ENCODE data around the gene SLC8A1. TPM values are rescaled to one million over a fixed set of nuclear protein-coding genes. Genes with fewer than 3 reads are reported as not detected.
A peak's percentile ranks its signal among the peaks of the same experiment; 100 is the strongest.

The SLC8A1 gene
- total RNA-seq, 1 donor from 2014 or later, result 34.8 TPM

GRCh38 chr2:40098786-40099470 is 353.0 kb downstream of the SLC8A1 start:
- Histone ChIP-seq H3K9me3 (ENCODE audit: insufficient read depth, low read depth, low read length) (no peaks in the 10 kb centered on the region), H3K4me2 (ENCODE audit: low read length) (no peak overlapping the region), H3K27me3 (ENCODE audit: insufficient read depth, low read length) (no peaks in the 10 kb centered on the region), H3K27ac (ENCODE audit: low read depth, low read length) (peak overlapping the region; percentile 91), H4K20me1 (ENCODE audit: insufficient read depth, low read length) (no peaks in the 10 kb centered on the region), H3K4me3 (ENCODE audit: insufficient read depth, low read depth, low read length) (no peak overlapping the region), H3K4me1 (ENCODE audit: insufficient read depth, low read length) (peaks cover 76% of the 10 kb centered on the region), H3K36me3 (ENCODE audit: insufficient read depth, low read length) (no peaks in the 10 kb centered on the region), H2AFZ (ENCODE audit: low read depth, low read length) (no peak overlapping the region), H3K9ac (ENCODE audit: low read length) (peak overlapping the region; percentile 30), H3K79me2 (ENCODE audit: insufficient read depth, low read length) (no peaks in the 10 kb centered on the region)
- Mint-ChIP-seq H3K4me1 (ENCODE audit: low read depth, unreplicated experiment) (peaks cover 73% of the 10 kb centered on the region), H3K27me3 (ENCODE audit: low read depth, unreplicated experiment) (no peaks in the 10 kb centered on the region), H3K9me3 (ENCODE audit: unreplicated experiment) (no peaks in the 10 kb centered on the region), H3K27ac (ENCODE audit: unreplicated experiment) (peak overlapping the region; percentile 59), H3K36me3 (ENCODE audit: low read depth, unreplicated experiment) (no peaks in the 10 kb centered on the region), H3K4me3 (ENCODE audit: unreplicated experiment) (no peak overlapping the region)
- DNase-seq (ENCODE audit: low read depth) (peak; percentile 80), FAIRE-seq (peak; percentile 54)
- TF ChIP-seq CTCF (IDR thresholded peaks at IDR 0.05; ENCODE audit: insufficient read depth, low read depth, low read length), result no peak
- no peak for TF ChIP-seq EZH2 (IDR thresholded peaks at IDR 0.05; ENCODE audit: insufficient read depth, low read length)

DNA sequence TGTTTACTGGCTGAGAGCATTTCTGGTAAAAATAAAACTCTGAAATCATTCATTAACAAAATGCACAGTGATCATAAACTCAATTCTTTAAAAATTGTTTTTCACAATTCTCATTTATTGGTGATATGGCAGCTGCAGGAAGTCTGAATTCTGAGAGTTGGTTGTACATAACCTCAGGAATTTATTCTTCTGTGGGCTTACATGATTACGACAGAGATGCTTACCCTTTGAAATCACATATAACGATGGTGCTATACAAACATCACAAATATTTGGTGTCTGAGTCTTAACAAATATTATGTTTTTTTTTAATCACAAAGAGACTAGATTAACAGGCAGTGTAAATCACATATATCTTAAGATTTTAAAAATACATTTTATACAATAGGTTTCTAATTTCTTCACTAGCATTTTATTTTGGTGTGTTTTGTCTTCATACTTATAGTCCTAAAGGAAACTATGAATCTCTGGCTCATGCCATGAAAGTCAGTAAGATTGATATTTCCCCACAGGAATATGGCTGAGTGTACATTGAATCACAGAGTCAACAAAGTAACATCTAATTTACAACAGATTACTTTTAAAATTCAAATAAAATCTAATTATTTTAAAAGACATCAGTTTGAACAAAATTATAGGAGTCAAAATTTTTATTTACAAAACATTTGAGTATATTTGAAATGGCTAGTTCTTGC is 354.1 kb downstream of the SLC8A1 start:
- DNase-seq (ENCODE audit: low read depth), result peak; percentile 91
- Histone ChIP-seq H3K36me3 (ENCODE audit: insufficient read depth, low read length) (no peaks in the 10 kb centered on the region), H3K4me2 (ENCODE audit: low read length) (peak overlapping the region; percentile 50), H3K4me1 (ENCODE audit: insufficient read depth, low read length) (peaks cover 68% of the 10 kb centered on the region), H4K20me1 (ENCODE audit: insufficient read depth, low read length) (no peaks in the 10 kb centered on the region), H3K9ac (ENCODE audit: low read length) (peak overlapping the region; percentile 46), H3K4me3 (ENCODE audit: insufficient read depth, low read depth, low read length) (no peak overlapping the region), H2AFZ (ENCODE audit: low read depth, low read length) (no peak overlapping the region), H3K9me3 (ENCODE audit: insufficient read depth, low read depth, low read length) (no peaks in the 10 kb centered on the region), H3K27me3 (ENCODE audit: insufficient read depth, low read length) (no peaks in the 10 kb centered on the region), H3K27ac (ENCODE audit: low read depth, low read length) (peak overlapping the region; percentile 91), H3K79me2 (ENCODE audit: insufficient read depth, low read length) (no peaks in the 10 kb centered on the region)
- Mint-ChIP-seq H3K27me3 (ENCODE audit: low read depth, unreplicated experiment) (no peaks in the 10 kb centered on the region), H3K27ac (ENCODE audit: unreplicated experiment) (peak overlapping the region; percentile 67), H3K4me3 (ENCODE audit: unreplicated experiment) (no peak overlapping the region), H3K36me3 (ENCODE audit: low read depth, unreplicated experiment) (no peaks in the 10 kb centered on the region), H3K9me3 (ENCODE audit: unreplicated experiment) (no peaks in the 10 kb centered on the region), H3K4me1 (ENCODE audit: low read depth, unreplicated experiment) (peaks cover 70% of the 10 kb centered on the region)
- no peak for TF ChIP-seq EZH2 (IDR thresholded peaks at IDR 0.05; ENCODE audit: insufficient read depth, low read length)
- FAIRE-seq, result peak; percentile 84

GRCh38 chr2:40096360-40096759 is 355.5 kb downstream of the SLC8A1 start:
- H3K4me1 ChIP-seq (ENCODE audit: insufficient read depth, low read length), result peaks cover 55% of the 10 kb centered on the region
- no peaks in the 10 kb centered on the region for H3K27me3 Mint-ChIP-seq (ENCODE audit: low read depth, unreplicated experiment)
- H3K27me3 ChIP-seq (ENCODE audit: insufficient read depth, low read length), result no peaks in the 10 kb centered on the region
- H3K9me3 ChIP-seq (ENCODE audit: insufficient read depth, low read depth, low read length), result no peaks in the 10 kb centered on the region
- no peaks in the 10 kb centered on the region for H3K79me2 ChIP-seq (ENCODE audit: insufficient read depth, low read length)
- no peak overlapping the region for H3K9ac ChIP-seq (ENCODE audit: low read length)
- H3K4me3 ChIP-seq (ENCODE audit: insufficient read depth, low read depth, low read length), result no peak overlapping the region
- H3K36me3 Mint-ChIP-seq (ENCODE audit: low read depth, unreplicated experiment), result no peaks in the 10 kb centered on the region
- H3K27ac Mint-ChIP-seq (ENCODE audit: unreplicated experiment), result peak overlapping the region; percentile 67
- H2AFZ ChIP-seq (ENCODE audit: low read depth, low read length), result no peak overlapping the region
- H3K4me1 Mint-ChIP-seq (ENCODE audit: low read depth, unreplicated experiment), result peaks cover 63% of the 10 kb centered on the region
- TF ChIP-seq CTCF (IDR thresholded peaks at IDR 0.05; ENCODE audit: insufficient read depth, low read depth, low read length) (no peak), EZH2 (IDR thresholded peaks at IDR 0.05; ENCODE audit: insufficient read depth, low read length) (no peak)
- no peaks in the 10 kb centered on the region for H3K36me3 ChIP-seq (ENCODE audit: insufficient read depth, low read length)
- no peaks in the 10 kb centered on the region for H3K9me3 Mint-ChIP-seq (ENCODE audit: unreplicated experiment)
- H3K4me2 ChIP-seq (ENCODE audit: low read length), result no peak overlapping the region
- FAIRE-seq, result peak; percentile 90
- H4K20me1 ChIP-seq (ENCODE audit: insufficient read depth, low read length), result no peaks in the 10 kb centered on the region
- peak overlapping the region; percentile 91 for H3K27ac ChIP-seq (ENCODE audit: low read depth, low read length)
- no peak overlapping the region for H3K4me3 Mint-ChIP-seq (ENCODE audit: unreplicated experiment)
- DNase-seq (ENCODE audit: low read depth), result peak; percentile 86

All from astrocyte (in vitro differentiated cells and primary cell).